Measurements from ENCODE around the gene CDR2L. TPM values are rescaled to one million over a fixed set of nuclear protein-coding genes. Genes with fewer than 3 reads are reported as not detected.
"Not testable (repeated sequence)": the region's sequence is repeated elsewhere in the genome, so short reads cannot be mapped to it uniquely, and the experiment has no call there.

The CDR2L gene
- total RNA-seq, 1 experiment from 2014 or later, result 39.4 TPM

- Mint-ChIP-seq H3K27me3 (ENCODE audit: unreplicated experiment) (no peaks in the 10 kb centered on the region), H3K36me3 (ENCODE audit: insufficient read depth, unreplicated experiment) (peaks cover 19% of the 10 kb centered on the region), H3K4me3 (ENCODE audit: low read depth, unreplicated experiment) (no peak overlapping the region), H3K27ac (ENCODE audit: unreplicated experiment) (no peak overlapping the region), H3K4me1 (ENCODE audit: low read depth, unreplicated experiment) (peaks cover 2% of the 10 kb centered on the region), H3K9me3 (ENCODE audit: low read depth, unreplicated experiment) (no peaks in the 10 kb centered on the region)
- no peak for TF ChIP-seq CTCF (IDR thresholded peaks at IDR 0.05; ENCODE audit: unreplicated experiment)
- BruUV-seq (replicated peaks), result no TSS peak
- intact Hi-C loops (cut with micrococcal nuclease; ENCODE audit: unreplicated experiment), result no loop called here
- CTCF ChIA-PET, result no interaction called here
- DNase-seq, result no peak
These were observed 31.7 kb downstream of the CDR2L start for GRCh38 chr17:75019146-75019545.

DNA sequence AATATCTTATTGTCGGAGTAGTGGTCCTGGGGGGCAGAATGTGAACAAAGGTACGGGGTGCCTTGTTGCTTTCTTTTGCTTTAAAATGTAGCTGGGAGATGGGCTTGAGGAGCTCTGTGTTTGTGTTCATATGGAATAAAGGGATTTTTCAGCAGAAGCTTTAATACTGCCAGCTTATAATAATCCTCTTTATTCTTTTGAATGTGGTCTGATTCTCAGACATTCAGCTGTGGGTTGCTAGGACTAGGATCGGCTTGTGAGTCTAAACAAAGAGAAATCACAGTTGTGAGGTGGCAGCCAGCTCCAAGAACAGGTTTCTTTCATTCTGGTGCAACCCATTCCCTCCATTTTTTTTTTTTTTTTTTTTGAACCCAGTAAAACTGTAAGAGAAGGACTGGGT, 32.3 kb downstream of the CDR2L start:
- TF ChIP-seq CTCF (IDR thresholded peaks at IDR 0.05; ENCODE audit: unreplicated experiment), result no peak
- CTCF ChIA-PET, result no interaction called here
- H3K4me1 Mint-ChIP-seq (ENCODE audit: low read depth, unreplicated experiment), result no peaks in the 10 kb centered on the region

DNA sequence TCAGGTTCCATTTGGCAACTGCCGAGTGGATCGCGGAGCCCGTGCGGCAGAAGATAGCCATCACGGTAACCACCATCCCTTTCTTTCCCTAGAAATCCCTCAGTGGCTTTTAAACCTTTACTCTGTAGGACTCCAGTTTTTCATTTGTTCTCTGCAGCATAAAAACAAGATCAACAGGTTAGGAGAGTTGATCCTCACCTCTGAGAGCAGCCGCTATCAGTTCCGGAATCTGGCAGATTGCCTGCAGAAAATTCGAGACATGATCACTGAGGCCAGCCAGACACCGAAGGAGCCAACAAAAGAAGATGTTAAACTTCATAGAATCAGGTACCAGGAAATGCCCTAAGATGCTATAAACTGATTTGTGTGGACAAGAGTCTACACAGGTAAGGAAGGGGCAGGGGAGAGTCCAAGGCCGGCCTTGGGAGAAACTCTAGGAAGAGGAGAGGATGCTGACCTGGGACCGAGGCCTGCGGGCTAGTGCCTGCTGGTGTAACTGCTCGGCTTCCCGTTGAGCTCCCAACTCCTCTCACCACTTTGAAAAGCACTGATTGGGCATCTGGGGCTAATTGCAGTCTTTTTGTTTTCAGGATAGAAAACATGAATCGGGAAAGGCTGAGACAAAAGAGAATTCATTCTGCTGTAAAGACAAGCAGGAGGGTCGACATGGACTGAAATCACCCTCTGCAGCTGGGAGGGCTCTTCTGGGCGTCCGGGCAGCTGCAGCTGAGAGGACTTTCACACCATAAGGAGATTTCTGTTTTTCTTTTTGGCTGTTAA, 33.1 kb downstream of the CDR2L start:
- intact Hi-C loops (cut with micrococcal nuclease; ENCODE audit: unreplicated experiment), result no loop called here
- no peak overlapping the region for H3K27ac Mint-ChIP-seq (ENCODE audit: unreplicated experiment)
- peaks cover 12% of the 10 kb centered on the region for H3K36me3 Mint-ChIP-seq (ENCODE audit: insufficient read depth, unreplicated experiment)
- H3K4me1 Mint-ChIP-seq (ENCODE audit: low read depth, unreplicated experiment), result no peaks in the 10 kb centered on the region
- no peaks in the 10 kb centered on the region for H3K9me3 Mint-ChIP-seq (ENCODE audit: low read depth, unreplicated experiment)
- H3K4me3 Mint-ChIP-seq (ENCODE audit: low read depth, unreplicated experiment), result no peak overlapping the region
- DNase-seq, result no peak
- CTCF ChIA-PET, result no interaction called here
- TF ChIP-seq CTCF (IDR thresholded peaks at IDR 0.05; ENCODE audit: unreplicated experiment), result no peak
- H3K27me3 Mint-ChIP-seq (ENCODE audit: unreplicated experiment), result no peaks in the 10 kb centered on the region
- BruUV-seq (replicated peaks), result TSS peak; percentile 28

More for the DNA sequence above, 32.3 kb downstream of the CDR2L start:
- no peak overlapping the region for H3K27ac Mint-ChIP-seq (ENCODE audit: unreplicated experiment)
- no peak for DNase-seq
- no peaks in the 10 kb centered on the region for H3K27me3 Mint-ChIP-seq (ENCODE audit: unreplicated experiment)
- intact Hi-C loops (cut with micrococcal nuclease; ENCODE audit: unreplicated experiment), result no loop called here
- H3K4me3 Mint-ChIP-seq (ENCODE audit: low read depth, unreplicated experiment), result no peak overlapping the region
- H3K36me3 Mint-ChIP-seq (ENCODE audit: insufficient read depth, unreplicated experiment), result peaks cover 18% of the 10 kb centered on the region
- BruUV-seq (replicated peaks), result no TSS peak
- no peaks in the 10 kb centered on the region for H3K9me3 Mint-ChIP-seq (ENCODE audit: low read depth, unreplicated experiment)

GRCh38 chr17:75024686-75025397, 37.4 kb downstream of the CDR2L start:
- H3K36me3 Mint-ChIP-seq (ENCODE audit: insufficient read depth, unreplicated experiment), result no peaks in the 10 kb centered on the region
- no peaks in the 10 kb centered on the region for H3K9me3 Mint-ChIP-seq (ENCODE audit: low read depth, unreplicated experiment)
- no peak overlapping the region for H3K27ac Mint-ChIP-seq (ENCODE audit: unreplicated experiment)
- intact Hi-C loops (cut with micrococcal nuclease; ENCODE audit: unreplicated experiment), result no loop called here
- H3K27me3 Mint-ChIP-seq (ENCODE audit: unreplicated experiment), result no peaks in the 10 kb centered on the region
- CTCF ChIA-PET, result interaction anchor here (1.3 kb wide), 1 partner anchor 64 kb away, joined by 3 read pairs; no protein-coding TSS in a partner anchor
- DNase-seq, result no peak
- no TSS peak for BruUV-seq (replicated peaks)
- H3K4me3 Mint-ChIP-seq (ENCODE audit: low read depth, unreplicated experiment), result no peak overlapping the region
- no peak for TF ChIP-seq CTCF (IDR thresholded peaks at IDR 0.05; ENCODE audit: unreplicated experiment)
- peaks cover 7% of the 10 kb centered on the region for H3K4me1 Mint-ChIP-seq (ENCODE audit: low read depth, unreplicated experiment)

- H3K27me3 Mint-ChIP-seq (ENCODE audit: unreplicated experiment); H3K4me1 Mint-ChIP-seq (ENCODE audit: low read depth, unreplicated experiment); H3K36me3 Mint-ChIP-seq (ENCODE audit: insufficient read depth, unreplicated experiment); intact Hi-C loops (cut with micrococcal nuclease; ENCODE audit: unreplicated experiment); BruUV-seq (replicated peaks); DNase-seq; CTCF ChIA-PET; H3K27ac Mint-ChIP-seq (ENCODE audit: unreplicated experiment); H3K9me3 Mint-ChIP-seq (ENCODE audit: low read depth, unreplicated experiment); H3K4me3 Mint-ChIP-seq (ENCODE audit: low read depth, unreplicated experiment): not testable (repeated sequence)
These were observed 37.9 kb downstream of the CDR2L start for GRCh38 chr17:75025398-75025734.

DNA sequence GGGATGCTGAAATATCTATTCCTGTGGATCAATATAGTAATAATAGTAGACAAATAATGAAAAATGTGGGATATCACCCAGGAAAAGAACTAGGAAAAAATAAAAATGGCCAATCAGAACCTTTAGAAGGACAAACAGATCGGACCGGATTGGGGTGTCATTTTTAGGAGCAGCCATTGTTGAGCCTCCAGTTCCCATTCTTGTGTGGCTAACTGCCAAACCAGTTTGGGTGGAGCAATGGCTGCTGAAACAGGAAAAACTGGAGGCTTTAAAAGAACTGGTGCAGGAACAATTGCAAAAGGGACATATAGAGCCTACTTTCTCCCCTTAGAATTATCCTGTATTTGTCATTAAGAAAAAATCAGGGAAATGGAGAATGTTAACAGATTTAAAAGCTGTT, 39.2 kb downstream of the CDR2L start:
- H3K4me3 Mint-ChIP-seq (ENCODE audit: low read depth, unreplicated experiment); intact Hi-C loops (cut with micrococcal nuclease; ENCODE audit: unreplicated experiment); BruUV-seq (replicated peaks); H3K27ac Mint-ChIP-seq (ENCODE audit: unreplicated experiment); H3K4me1 Mint-ChIP-seq (ENCODE audit: low read depth, unreplicated experiment); H3K27me3 Mint-ChIP-seq (ENCODE audit: unreplicated experiment); CTCF ChIA-PET; H3K9me3 Mint-ChIP-seq (ENCODE audit: low read depth, unreplicated experiment); H3K36me3 Mint-ChIP-seq (ENCODE audit: insufficient read depth, unreplicated experiment): not testable (repeated sequence)
- DNase-seq, result peak; percentile 15
